Activated CD4-positive, alpha-beta T cell treated with anti-CD3 and anti-CD28 coated beads for 1 hour (primary cell): Measurements from ENCODE around the gene LRRC28.

ENCODE experiments used
- DNase-seq: peaks from one replicate; pipeline ENCODE4 v3.0.0-alpha.2; 2020

Gene LRRC28

DNA sequence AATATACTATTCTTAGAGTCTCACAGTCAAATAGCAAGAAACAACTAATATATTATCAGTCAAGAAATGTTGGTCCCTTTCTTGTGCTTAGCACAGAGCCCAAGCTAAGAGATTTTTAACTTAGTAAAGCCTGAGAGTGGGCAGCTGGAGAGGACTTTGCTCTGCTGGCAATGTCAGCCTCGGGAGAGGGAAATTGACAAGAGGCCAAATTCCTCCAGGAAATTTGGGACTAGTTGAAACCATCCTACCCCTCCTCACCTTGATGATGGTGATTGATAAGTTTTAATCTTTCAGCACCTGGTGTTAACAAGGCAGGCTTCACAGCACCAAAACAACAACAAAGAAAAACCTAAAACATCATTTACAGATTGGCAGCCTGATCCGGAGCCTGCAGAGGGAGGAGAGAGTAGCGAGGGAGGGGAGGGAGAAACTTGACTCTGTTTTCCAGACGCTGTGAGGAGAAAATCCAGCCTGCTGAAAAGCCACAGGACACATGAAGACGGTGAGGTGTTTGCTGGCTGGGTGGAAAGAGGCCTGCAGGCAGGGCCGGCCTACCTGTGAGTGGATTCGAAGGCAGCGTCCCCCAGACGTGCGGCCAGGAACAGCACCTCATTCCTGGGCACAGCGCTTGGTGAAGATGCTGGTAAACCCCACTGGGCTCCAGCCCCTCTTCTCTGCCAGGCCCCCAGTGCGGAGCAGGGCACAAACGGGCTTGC is 150.9 kb downstream of the LRRC28 start:
- DNase-seq: no peak

- DNase-seq: no peak
Measured at GRCh38 chr15:99403597-99403996, 152.3 kb downstream of the LRRC28 start.

DNA sequence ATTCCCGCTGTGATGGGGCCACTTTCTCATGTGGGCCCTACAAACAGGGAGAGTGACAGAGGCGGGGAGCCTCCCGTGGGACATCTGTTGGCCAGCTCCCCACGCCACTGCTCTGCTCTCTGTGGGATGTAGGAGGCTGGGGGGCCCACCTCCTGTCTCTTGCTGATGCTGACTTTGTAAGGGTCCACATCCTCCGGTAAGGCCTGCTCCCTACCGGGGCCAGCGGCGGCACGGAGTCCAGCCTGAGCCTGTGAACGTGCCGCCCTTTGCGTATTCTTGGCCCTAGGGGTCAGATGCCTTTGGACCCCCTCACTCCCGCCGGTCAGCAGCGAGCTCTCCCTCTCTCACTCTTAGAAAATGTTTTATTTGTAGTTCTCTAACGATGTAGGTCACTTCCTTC is 153.2 kb downstream of the LRRC28 start:
- DNase-seq: no peak

DNA sequence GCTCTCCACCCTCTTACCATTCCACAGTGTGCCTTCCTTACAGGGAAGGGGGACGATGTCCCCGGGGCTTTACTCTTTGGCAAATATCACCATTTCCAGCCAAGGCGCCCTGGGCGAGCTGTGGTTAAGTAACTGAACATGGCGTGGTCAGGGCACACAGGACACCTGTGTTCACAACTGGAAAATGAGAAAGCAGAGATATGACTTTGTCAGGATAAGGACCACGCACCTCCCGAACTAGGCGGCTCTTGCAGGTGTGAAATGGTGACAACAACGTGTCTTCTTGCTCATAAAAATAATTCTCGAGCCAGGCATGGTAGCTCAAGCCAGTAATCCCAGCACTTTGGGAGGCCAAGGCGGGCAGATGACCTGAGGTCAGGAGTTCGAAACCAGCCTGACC is 154.8 kb downstream of the LRRC28 start:
- DNase-seq: no peak

DNA sequence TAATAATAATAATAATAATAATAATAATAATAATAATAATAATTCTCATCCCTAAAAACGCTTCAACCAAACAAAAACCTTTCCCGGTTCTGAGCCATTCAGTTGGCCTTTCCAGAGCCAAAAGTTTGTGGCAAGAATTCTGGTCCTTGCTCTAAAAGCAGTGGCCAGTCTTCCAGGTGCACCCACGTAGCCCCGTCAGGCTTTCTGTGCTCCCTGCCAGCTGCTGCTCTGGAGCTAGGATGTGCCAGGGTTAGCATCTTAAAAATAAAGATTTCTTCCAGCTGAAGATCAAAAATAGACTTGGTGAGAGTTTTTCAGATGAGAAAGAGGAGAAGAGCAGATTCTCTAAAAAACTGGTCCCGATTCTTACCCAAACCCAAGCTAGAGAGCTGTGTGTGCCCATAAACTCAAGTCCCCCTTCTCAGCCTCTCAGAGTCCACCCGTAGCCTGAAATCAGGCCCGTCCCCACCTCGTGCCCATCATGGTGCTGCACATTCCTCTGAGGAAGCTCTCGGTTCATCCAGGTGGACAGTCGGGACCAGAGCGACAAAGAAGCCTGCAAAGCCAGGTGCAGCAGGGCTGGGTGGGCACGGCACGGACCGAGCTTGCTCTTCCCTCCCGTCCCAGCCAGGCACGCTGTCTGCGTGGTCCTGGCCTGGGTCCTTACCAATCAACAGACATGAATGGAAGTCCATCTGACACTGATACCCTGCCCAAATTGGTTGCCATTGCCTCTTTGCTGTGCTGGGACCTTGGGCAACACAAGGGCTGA is 155.6 kb downstream of the LRRC28 start:
- no peak for DNase-seq

- no peak for DNase-seq
Measured at GRCh38 chr15:99407716-99408115, 156.4 kb downstream of the LRRC28 start.

DNA sequence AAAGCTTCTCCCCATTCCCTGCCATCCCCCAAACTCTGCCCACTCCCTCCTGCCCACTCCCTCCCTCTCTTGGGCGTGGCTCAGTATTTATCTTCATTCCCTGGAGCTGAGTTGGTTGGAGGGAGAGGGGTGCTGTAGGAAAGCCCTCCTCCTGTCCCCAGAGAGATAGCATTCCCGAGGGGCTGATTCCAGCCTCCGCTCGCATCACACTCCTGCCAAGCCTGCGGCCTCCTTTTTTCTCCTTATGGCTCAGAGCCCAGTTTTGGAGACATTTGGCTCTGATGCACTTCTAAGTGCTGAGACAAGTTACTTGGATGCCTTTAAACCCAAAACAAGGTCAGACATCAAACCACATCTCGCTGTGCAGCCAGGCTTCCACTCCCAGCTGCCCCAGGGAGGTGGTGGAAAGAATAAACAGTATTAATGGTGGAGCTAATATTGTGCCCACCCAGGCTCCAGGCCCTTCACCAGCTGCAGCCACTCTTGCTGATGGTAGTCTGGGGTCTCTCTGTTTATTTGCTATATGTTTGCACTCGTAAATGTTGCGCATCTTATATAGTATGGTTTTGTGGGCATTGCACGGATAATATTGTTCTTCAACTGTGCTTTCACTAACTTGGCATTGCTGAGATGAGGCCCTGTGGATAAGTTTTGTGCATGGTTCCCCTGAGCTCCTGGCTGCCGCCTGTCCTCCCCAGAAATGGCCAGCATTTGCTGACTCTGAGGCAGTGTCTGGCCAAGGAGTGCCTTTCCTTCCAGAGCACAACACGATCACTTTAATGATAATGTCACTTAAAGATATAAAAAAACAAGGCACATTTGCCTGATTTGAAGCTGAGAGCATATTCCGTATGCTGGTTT is 157.2 kb downstream of the LRRC28 start:
- DNase-seq: no peak

GRCh38 chr15:99409097-99409473 is 157.8 kb downstream of the LRRC28 start:
- DNase-seq: no peak

GRCh38 chr15:99409560-99409959 is 158.3 kb downstream of the LRRC28 start:
- DNase-seq: no peak

- no peak for DNase-seq
Measured at GRCh38 chr15:99410477-99410876, 159.2 kb downstream of the LRRC28 start.

DNA sequence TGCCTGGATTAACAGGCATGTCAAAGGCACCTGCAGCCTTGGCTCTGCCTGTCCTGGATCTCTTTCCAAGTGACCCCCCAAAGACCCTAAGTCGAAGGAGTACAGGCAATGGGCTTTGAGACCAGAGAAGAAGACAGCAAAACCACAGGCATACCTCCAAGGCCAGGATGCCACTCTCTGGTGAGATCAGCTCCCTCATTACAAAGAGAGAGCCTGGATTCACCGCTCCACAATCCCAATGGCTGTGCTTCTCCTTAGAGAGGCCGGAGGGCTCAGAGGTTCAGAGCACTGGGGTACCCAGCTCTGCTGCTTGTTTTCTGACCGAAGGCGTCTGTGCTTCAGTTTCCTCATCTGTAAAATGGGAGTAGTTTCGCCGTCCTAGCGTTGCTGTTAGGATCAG is 160.0 kb downstream of the LRRC28 start:
- no peak for DNase-seq

GRCh38 chr15:99412082-99412481 is 160.8 kb downstream of the LRRC28 start:
- DNase-seq: no peak

DNA sequence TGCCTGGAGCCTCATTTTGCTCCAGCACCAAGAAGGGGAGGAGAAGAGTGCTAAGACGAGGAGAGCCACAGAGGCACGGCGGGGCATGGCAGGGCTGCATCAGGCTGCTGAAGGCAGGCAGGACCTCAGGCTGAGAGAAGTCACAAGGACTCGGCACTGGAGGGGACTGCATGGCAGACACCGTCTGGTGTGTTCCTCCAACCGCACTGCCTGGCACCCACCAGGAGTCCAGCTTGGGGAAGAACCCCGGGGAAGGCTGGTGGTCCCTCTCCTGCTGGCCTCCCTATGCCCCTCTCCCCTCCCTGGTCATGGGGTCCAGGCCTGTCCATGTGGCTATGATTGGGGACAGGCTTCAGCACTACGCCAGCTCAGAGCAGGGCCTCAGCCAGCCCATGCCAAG is 161.3 kb downstream of the LRRC28 start:
- DNase-seq: no peak

DNA sequence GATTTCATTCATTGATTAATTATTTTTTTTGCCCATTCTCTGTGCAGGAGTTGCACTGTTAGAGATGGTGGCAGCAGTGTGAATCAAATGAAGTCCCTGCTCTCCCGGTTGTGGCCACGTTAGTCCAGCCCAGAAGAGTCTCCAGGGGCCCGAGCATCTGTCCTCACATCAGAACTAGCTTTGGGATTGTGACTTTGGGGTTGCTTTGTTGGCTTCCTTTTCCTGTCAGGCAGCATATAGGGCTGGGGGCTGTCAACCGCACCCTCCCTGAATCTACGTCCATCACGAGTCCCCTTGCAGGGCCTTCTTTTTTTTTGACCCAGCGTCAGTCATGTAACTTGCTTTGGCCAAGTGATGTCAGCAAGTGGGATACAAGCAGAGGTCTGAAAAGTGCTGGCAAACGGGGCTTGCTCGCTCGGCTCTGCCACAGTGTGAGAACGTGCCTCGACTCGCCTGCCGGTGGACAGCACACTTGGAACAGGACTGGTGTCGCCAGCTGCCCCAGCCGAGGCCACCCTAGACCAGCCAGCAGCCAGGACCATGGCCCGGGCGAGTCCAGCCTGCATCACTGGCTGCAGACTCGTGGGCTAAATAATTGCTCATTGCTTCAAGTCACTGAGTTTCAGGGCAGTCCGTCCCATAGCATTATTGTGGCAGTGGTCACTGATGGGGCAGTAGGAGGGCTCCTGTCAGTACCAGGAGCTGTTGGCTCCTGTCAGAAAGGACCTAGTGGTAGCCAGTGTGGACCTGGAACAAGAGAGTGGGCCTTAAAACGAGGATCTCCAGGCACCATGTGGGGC is 162.9 kb downstream of the LRRC28 start:
- no peak for DNase-seq

GRCh38 chr15:99414755-99415731 is 163.8 kb downstream of the LRRC28 start:
- DNase-seq: no peak

- no peak for DNase-seq
Measured at GRCh38 chr15:99416191-99417188, 165.2 kb downstream of the LRRC28 start.

GRCh38 chr15:99421172-99421656 is 169.9 kb downstream of the LRRC28 start:
- peak; percentile 41 for DNase-seq

GRCh38 chr15:99421758-99422157 is 170.5 kb downstream of the LRRC28 start:
- no peak for DNase-seq

DNA sequence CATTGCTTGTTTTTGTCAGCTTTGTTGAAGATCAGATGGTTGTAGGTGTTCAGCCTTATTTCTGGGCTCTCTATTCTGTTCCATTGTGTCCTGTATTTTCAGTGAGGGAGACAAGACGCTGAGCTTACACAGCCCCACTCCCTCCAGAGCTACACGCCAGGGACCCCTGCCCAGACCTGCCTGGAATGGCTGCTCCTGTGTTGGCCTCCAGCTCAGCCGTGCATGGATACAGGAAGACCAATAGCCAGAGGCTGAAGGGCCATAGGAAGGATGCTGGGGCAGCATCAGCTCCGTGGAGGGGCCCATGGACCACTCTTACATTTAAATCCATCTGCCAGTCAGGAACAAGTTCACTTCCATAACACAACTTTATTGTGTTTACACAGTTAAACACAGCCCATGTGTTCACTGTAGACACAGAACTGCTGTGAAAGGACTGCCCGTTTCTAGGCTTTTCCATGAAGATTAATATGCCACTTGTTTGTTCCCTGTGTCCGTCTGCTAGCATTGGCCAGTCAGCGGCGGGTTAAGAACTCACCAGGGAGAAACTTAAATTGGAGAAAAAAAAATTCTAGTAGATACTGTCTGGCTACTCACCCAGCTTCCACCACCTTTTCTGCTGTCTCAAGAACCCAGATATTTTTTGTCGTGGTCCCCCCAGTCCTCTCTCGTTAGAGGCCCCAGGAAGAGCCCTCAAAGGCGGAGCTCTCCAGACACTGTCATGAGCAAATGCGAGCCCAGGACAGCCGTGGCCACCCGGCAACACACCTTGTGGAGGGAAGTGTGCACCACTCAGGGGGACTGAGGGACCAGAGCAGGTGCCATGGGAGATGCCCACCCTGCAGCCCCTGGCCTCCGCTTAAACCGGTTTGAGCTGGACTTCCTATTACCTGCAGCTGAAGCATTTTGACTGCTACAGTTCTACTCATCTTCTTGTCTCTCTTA is 172.2 kb downstream of the LRRC28 start:
- no peak for DNase-seq
